D721Med (cell line): Measurements from ENCODE around the gene JARID2.
A peak's percentile ranks its signal among the peaks of the same experiment; 100 is the strongest.

Experiments used
- DNase-seq: peaks from one replicate; pipeline ENCODE4 v3.0.0; 2011; ENCODE audit warnings: low spot score; ENCODE audit not compliant: insufficient read length
- FAIRE-seq: peaks from 2 replicates; lab custom pipeline; 2011; peaks lifted over from hg19 to GRCh38; lab: Jason Lieb, UNC
- TF ChIP-seq, protein P1 (sequence below): IDR thresholded peaks from 2 replicates; pipeline ENCODE4 v1.5.1; 2012; ENCODE audit warnings: mild to moderate bottlenecking, control low read depth; ENCODE audit not compliant: insufficient read depth; ENCODE audit errors: missing control alignments

JARID2 gene

DNA sequence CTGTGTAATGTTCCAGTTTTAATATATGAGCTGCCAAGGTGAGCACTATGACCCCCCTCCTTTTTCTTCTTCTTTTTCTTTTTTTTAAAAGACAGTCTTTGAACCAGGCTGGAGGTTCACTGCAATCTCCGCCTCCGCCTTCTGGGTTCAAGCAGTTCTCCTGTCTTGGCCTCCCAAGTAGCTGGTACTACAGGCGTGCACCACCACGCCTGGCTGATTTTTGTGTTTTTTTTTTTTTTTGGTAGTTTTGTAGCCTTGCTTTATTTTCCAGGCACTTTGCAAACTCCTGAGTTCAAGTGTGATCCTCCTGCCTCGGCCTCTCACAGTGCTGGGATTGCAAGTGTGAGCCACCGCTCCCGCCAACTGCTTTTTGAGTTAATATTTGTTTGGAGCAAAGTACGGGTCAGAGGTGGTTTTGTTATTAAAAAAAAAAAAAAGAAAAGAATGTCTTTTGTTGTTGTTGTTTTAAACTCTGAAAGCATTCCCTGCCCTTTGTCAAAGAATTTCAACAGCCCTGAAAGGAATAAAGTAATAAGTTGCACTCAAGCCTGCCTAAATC is 78.6 kb downstream of the JARID2 start:
- TF ChIP-seq, protein P1, sequence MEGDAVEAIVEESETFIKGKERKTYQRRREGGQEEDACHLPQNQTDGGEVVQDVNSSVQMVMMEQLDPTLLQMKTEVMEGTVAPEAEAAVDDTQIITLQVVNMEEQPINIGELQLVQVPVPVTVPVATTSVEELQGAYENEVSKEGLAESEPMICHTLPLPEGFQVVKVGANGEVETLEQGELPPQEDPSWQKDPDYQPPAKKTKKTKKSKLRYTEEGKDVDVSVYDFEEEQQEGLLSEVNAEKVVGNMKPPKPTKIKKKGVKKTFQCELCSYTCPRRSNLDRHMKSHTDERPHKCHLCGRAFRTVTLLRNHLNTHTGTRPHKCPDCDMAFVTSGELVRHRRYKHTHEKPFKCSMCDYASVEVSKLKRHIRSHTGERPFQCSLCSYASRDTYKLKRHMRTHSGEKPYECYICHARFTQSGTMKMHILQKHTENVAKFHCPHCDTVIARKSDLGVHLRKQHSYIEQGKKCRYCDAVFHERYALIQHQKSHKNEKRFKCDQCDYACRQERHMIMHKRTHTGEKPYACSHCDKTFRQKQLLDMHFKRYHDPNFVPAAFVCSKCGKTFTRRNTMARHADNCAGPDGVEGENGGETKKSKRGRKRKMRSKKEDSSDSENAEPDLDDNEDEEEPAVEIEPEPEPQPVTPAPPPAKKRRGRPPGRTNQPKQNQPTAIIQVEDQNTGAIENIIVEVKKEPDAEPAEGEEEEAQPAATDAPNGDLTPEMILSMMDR, result no peak
- DNase-seq (no peak), FAIRE-seq (no peak)

DNA sequence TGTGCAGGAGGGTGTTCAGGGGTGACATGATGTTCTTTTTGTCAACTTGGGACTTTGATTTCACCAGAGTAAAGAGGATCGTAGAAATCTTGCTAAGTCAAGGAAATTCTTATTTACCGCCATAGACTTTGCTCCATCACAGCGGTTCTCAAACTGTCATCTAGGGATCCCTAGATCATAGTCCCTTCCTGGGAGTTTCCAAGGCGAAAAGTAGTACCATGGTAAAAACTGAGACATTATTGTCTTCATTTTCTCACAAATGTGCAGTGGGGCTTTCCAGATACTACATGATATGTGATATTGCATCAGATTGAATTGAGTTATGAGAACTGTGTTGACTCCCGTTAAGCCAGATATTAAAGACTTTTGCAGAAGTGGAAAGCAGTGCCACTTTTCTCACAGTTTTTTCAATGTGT is 79.7 kb downstream of the JARID2 start:
- FAIRE-seq (no peak), DNase-seq (no peak)

DNA sequence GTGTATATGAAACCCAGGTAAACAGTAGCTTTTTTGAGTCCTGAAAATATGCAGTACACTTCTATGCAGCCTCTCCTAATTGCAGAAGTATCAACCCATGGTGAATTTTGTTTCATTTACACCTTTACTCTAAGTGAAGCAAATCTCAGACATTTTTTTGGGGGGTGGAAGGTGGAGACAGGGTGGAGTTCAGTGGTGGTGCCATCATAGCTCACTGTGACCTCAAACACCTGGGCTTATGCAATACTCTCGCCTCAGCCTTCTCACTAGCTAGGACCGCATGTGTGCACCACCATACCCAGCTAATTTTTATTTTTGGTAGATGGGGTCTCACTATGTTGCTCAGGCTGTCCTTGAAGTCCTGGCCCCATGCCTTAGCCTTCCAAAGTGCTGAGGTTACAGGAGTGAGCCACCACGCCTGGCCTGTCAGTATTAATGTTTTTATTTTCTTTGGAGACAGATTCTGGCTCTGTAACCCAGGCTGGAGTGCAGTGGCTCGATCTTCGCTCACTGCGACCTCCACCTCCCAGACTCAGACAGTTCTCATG is 80.3 kb downstream of the JARID2 start:
- no peak for DNase-seq
- FAIRE-seq, result no peak

More for the DNA sequence above, 79.7 kb downstream of the JARID2 start:
- TF ChIP-seq, protein P1, result no peak

DNA sequence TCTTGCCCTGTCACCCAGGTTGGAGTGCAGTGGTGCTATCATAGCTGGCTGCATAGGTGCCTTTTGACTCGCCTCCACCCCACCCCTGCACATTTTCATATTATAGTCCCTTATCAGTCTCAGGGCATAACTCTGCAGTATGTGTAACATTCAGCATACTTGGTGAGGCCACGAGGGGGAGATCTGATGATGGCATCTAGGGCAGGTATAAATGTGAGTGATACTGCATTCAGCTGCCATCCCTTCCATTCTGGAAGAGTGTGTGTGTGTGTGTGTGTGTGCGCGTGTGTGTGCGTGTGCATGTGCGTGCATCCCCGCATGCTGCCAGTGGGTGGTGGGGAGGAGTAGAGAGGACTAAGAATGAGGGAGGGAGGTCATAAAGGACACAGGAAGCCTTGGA is 81.4 kb downstream of the JARID2 start:
- FAIRE-seq (no peak), DNase-seq (no peak)
- TF ChIP-seq, protein P1, result peak; percentile 23

More for the DNA sequence above, 80.3 kb downstream of the JARID2 start:
- TF ChIP-seq, protein P1, result no peak

DNA sequence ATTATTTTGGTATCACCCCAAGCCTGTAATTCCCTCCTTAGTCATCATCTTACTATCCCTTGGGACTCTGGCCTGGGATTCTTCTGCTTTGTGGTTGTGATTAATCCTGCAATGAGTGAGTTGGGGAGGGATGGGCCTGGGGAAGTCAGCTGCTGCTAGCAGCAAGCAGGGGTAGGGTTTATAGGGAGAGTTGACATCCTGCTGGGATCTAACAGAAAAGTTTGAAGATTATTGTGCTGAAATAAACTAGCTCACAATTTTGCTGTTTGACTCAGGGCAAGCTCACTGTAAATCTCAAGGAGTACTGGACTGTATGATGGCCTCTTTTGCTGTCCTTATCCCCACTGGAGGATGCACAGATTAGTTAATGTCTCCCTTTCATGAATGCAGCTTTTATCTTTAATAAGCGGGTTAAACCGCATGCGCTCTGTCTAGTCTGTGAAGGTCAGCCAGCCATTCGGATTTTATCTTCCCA is 83.4 kb downstream of the JARID2 start:
- DNase-seq, result no peak
- no peak for FAIRE-seq

DNA sequence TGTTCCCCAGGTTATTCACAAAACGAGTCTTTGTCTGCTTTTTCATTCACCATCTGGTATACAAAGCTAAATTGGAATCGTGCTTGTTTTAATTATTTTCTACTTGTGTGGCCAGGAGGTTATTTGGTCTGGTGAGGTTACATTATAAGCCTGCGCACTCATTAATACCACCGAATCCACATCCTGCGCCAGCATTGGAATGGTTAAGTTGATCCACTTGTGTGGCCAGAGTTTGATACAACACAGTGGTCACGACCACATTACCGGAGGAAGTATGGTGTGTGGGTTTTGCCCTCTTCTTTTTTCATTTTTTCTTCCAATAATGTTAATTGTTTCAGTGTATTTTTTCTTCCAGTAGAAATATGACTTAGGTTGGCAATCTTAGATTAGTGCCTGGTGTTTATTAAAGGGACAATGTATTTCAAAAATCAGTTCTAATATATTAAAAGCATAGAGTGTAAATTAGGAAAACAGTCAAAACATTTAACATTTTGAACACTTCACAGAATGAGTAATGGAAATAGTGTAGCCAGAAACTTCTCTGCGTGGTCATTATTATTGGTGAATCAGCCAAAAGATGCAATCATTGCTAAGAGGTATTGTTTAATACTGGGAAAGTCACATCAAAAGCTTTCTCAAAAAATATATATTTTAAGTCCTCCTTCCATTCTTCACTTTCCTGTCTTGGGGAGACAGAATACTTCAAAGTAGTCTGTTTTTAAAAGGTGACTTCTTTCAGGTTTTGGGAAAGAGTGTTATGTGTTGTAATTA is 84.5 kb downstream of the JARID2 start:
- no peak for FAIRE-seq

More for the DNA sequence above, 83.4 kb downstream of the JARID2 start:
- TF ChIP-seq, protein P1, result no peak

More for the DNA sequence above, 84.5 kb downstream of the JARID2 start:
- no peak for DNase-seq
- TF ChIP-seq, protein P1, result no peak
